BLaER1 (cell line): Measurements from ENCODE around the gene MAD1L1.
"Not testable (repeated sequence)": the region's sequence is repeated elsewhere in the genome, so short reads cannot be mapped to it uniquely, and the experiment has no call there.

Experiments
- H3K27ac ChIP-seq: shearing (Covaris generic); formaldehyde crosslinking; 2 replicates; pipeline ENCODE4 v1.8.1; 2022
- H3K27me3 ChIP-seq: shearing (Covaris generic); formaldehyde crosslinking; 2 replicates; pipeline ENCODE4 v1.8.1; 2022
- H3K36me3 ChIP-seq: shearing (Covaris generic); formaldehyde crosslinking; 2 replicates; pipeline ENCODE4 v1.8.1; 2022
- H3K4me1 ChIP-seq: shearing (Covaris generic); formaldehyde crosslinking; 2 replicates; pipeline ENCODE4 v1.8.1; 2022
- H3K4me2 ChIP-seq: shearing (Covaris generic); formaldehyde crosslinking; 2 replicates; pipeline ENCODE4 v1.8.1; 2022
- H3K4me3 ChIP-seq: shearing (Covaris generic); formaldehyde crosslinking; 2 replicates; pipeline ENCODE4 v1.8.1; 2022
- H3K9ac ChIP-seq: shearing (Covaris generic); formaldehyde crosslinking; 2 replicates; pipeline ENCODE4 v1.8.1; 2022
- H3K9me3 ChIP-seq: shearing (Covaris generic); formaldehyde crosslinking; 2 replicates; pipeline ENCODE4 v1.8.1; 2022
- H4K20me1 ChIP-seq: shearing (Covaris generic); formaldehyde crosslinking; 2 replicates; pipeline ENCODE4 v1.8.1; 2022
- Cebpa-rat ChIP-seq: shearing (Covaris generic); IDR thresholded peaks from 2 replicates; pipeline ENCODE4 v1.8.1; 2022

The MAD1L1 gene

GRCh38 chr7:1971946-1972654, 260.6 kb downstream of the MAD1L1 start:
- Histone ChIP-seq H3K4me3 (no peak overlapping the region), H3K9me3 (peaks cover 6% of the 10 kb centered on the region; the same call in 1 of the 2 replicates), H3K27me3 (no peaks in the 10 kb centered on the region), H3K4me1 (peaks cover 60% of the 10 kb centered on the region), H3K9ac (no peak overlapping the region), H3K36me3 (peaks cover 77% of the 10 kb centered on the region), H4K20me1 (peaks cover 81% of the 10 kb centered on the region), H3K4me2 (no peak overlapping the region), H3K27ac (no peak overlapping the region)
- TF ChIP-seq Cebpa-rat, result no peak

GRCh38 chr7:1970895-1971294, 261.9 kb downstream of the MAD1L1 start:
- Histone ChIP-seq H3K4me3 (no peak overlapping the region), H4K20me1 (peaks cover 91% of the 10 kb centered on the region), H3K27ac (no peak overlapping the region), H3K9ac (no peak overlapping the region), H3K9me3 (no peaks in the 10 kb centered on the region), H3K4me2 (no peak overlapping the region), H3K27me3 (no peaks in the 10 kb centered on the region), H3K4me1 (peaks cover 51% of the 10 kb centered on the region), H3K36me3 (peaks cover 75% of the 10 kb centered on the region)
- no peak for TF ChIP-seq Cebpa-rat

GRCh38 chr7:1970285-1970660, 262.5 kb downstream of the MAD1L1 start:
- not testable (repeated sequence) for H3K9me3 ChIP-seq, H3K4me3 ChIP-seq, H3K9ac ChIP-seq, H3K4me2 ChIP-seq, H3K27me3 ChIP-seq, H3K27ac ChIP-seq
- Histone ChIP-seq H3K36me3 (peaks cover 75% of the 10 kb centered on the region), H3K4me1 (peaks cover 45% of the 10 kb centered on the region), H4K20me1 (peaks cover 91% of the 10 kb centered on the region)

GRCh38 chr7:1969459-1970284, 263.1 kb downstream of the MAD1L1 start:
- Histone ChIP-seq H3K4me2 (no peak overlapping the region), H3K27ac (no peak overlapping the region), H3K27me3 (no peaks in the 10 kb centered on the region), H3K4me1 (peaks cover 39% of the 10 kb centered on the region), H3K9ac (no peak overlapping the region), H3K36me3 (peaks cover 75% of the 10 kb centered on the region), H3K4me3 (no peak overlapping the region), H3K9me3 (no peaks in the 10 kb centered on the region), H4K20me1 (peaks cover 91% of the 10 kb centered on the region)
- TF ChIP-seq Cebpa-rat, result no peak

GRCh38 chr7:1968397-1969111, 264.2 kb downstream of the MAD1L1 start:
- H3K36me3 ChIP-seq, result peaks cover 81% of the 10 kb centered on the region
- no peak for TF ChIP-seq Cebpa-rat
- H3K9ac ChIP-seq, result no peak overlapping the region
- no peak overlapping the region for H3K4me3 ChIP-seq
- peaks cover 28% of the 10 kb centered on the region for H3K4me1 ChIP-seq
- peaks cover 7% of the 10 kb centered on the region for H3K9me3 ChIP-seq
- H3K27me3 ChIP-seq, result no peaks in the 10 kb centered on the region
- peak overlapping the region; percentile 54 for H3K4me2 ChIP-seq
- H3K27ac ChIP-seq, result no peak overlapping the region
- peaks cover 91% of the 10 kb centered on the region for H4K20me1 ChIP-seq

- Histone ChIP-seq H3K9ac (no peak overlapping the region), H3K27me3 (no peaks in the 10 kb centered on the region), H3K4me3 (no peak overlapping the region), H3K4me1 (peaks cover 27% of the 10 kb centered on the region), H3K9me3 (peaks cover 15% of the 10 kb centered on the region), H3K4me2 (peak overlapping the region; percentile 54), H3K27ac (no peak overlapping the region), H3K36me3 (peaks cover 81% of the 10 kb centered on the region), H4K20me1 (peaks cover 88% of the 10 kb centered on the region)
- TF ChIP-seq Cebpa-rat, result no peak
Observed at GRCh38 chr7:1967512-1968396, 265.0 kb downstream of the MAD1L1 start.

- Histone ChIP-seq H4K20me1 (peaks cover 86% of the 10 kb centered on the region), H3K9me3 (peaks cover 25% of the 10 kb centered on the region), H3K27me3 (no peaks in the 10 kb centered on the region), H3K9ac (no peak overlapping the region), H3K4me3 (no peak overlapping the region), H3K4me2 (no peak overlapping the region), H3K27ac (no peak overlapping the region), H3K36me3 (peaks cover 84% of the 10 kb centered on the region), H3K4me1 (peaks cover 27% of the 10 kb centered on the region)
- TF ChIP-seq Cebpa-rat, result no peak
Observed at GRCh38 chr7:1966631-1967200, 266.0 kb downstream of the MAD1L1 start.

GRCh38 chr7:1965579-1966294, 267.0 kb downstream of the MAD1L1 start:
- H3K9me3 ChIP-seq, result peaks cover 34% of the 10 kb centered on the region
- peaks cover 87% of the 10 kb centered on the region for H4K20me1 ChIP-seq
- no peak for TF ChIP-seq Cebpa-rat
- H3K4me2 ChIP-seq, result no peak overlapping the region
- H3K4me3 ChIP-seq, result no peak overlapping the region
- H3K9ac ChIP-seq, result no peak overlapping the region
- no peaks in the 10 kb centered on the region for H3K27me3 ChIP-seq
- H3K36me3 ChIP-seq, result peaks cover 86% of the 10 kb centered on the region
- no peak overlapping the region for H3K27ac ChIP-seq
- H3K4me1 ChIP-seq, result peaks cover 27% of the 10 kb centered on the region
